RWPE2 (cell line): ENCODE data around the gene KASH5.

Experiments
- ATAC-seq: fragments of 200-7000 bp; cut with Tn5 transposase; 3 replicates; pipeline ENCODE4 v1.9.1; 2021; ENCODE audit warnings: low read depth
- DNase-seq: peaks from one replicate; pipeline ENCODE4 v3.0.0-alpha.2; 2020; ENCODE audit warnings: low spot score
- H3K27ac ChIP-seq: fragments of 450-650 bp; 2 replicates; pipeline ENCODE4 v1.5.1; 2017; ENCODE audit warnings: mild to moderate bottlenecking; ENCODE audit not compliant: poor library complexity, severe bottlenecking
- H3K27me3 ChIP-seq: fragments of 250-450 bp; sonication (Bioruptor Pico); 2 replicates; pipeline ENCODE4 v1.5.1; 2021; ENCODE audit warnings: mild to moderate bottlenecking, moderate library complexity; ENCODE audit not compliant: insufficient read depth, poor library complexity, severe bottlenecking
- H3K36me3 ChIP-seq: fragments of 250-450 bp; sonication (Bioruptor Pico); 2 replicates; pipeline ENCODE4 v1.5.1; 2020; ENCODE audit warnings: low read depth, mild to moderate bottlenecking, moderate library complexity
- H3K4me1 ChIP-seq: fragments of 250-450 bp; sonication (Bioruptor Pico); 2 replicates; pipeline ENCODE4 v1.5.1; 2021; ENCODE audit warnings: mild to moderate bottlenecking, moderate library complexity; ENCODE audit not compliant: insufficient read depth, poor library complexity, severe bottlenecking
- H3K4me3 ChIP-seq: fragments of 250-450 bp; sonication (Bioruptor Pico); 2 replicates; pipeline ENCODE4 v1.5.1; 2021; ENCODE audit warnings: mild to moderate bottlenecking, moderate library complexity; ENCODE audit not compliant: severe bottlenecking
- H3K9me3 ChIP-seq: fragments of 250-450 bp; sonication (Bioruptor Pico); 2 replicates; pipeline ENCODE4 v1.5.1; 2021; ENCODE audit warnings: mild to moderate bottlenecking, moderate library complexity; ENCODE audit not compliant: severe bottlenecking
- CTCF ChIP-seq: fragments of 450-650 bp; IDR thresholded peaks from one replicate; pipeline ENCODE4 v1.5.1; 2017; ENCODE audit warnings: mild to moderate bottlenecking, moderate library complexity; ENCODE audit not compliant: poor library complexity, severe bottlenecking

The KASH5 gene

GRCh38 chr19:49378512-49378911, 9.5 kb upstream of the KASH5 start:
- Histone ChIP-seq H3K36me3 (no peaks in the 10 kb centered on the region), H3K27me3 (no peaks in the 10 kb centered on the region), H3K9me3 (peaks cover 7% of the 10 kb centered on the region), H3K4me1 (no peaks in the 10 kb centered on the region), H3K4me3 (no peak overlapping the region), H3K27ac (no peak overlapping the region)
- DNase-seq = no peak
- TF ChIP-seq CTCF = no peak
- no peak for ATAC-seq

GRCh38 chr19:49380391-49380790, 7.7 kb upstream of the KASH5 start:
- DNase-seq (no peak), ATAC-seq (no peak)
- H3K4me1 ChIP-seq = no peaks in the 10 kb centered on the region
- H3K9me3 ChIP-seq = peaks cover 7% of the 10 kb centered on the region
- no peak for TF ChIP-seq CTCF
- no peaks in the 10 kb centered on the region for H3K27me3 ChIP-seq
- no peaks in the 10 kb centered on the region for H3K36me3 ChIP-seq
- no peak overlapping the region for H3K27ac ChIP-seq
- no peak overlapping the region for H3K4me3 ChIP-seq

GRCh38 chr19:49382639-49383038, 5.4 kb upstream of the KASH5 start:
- no peak overlapping the region for H3K4me3 ChIP-seq
- ATAC-seq = no peak
- H3K36me3 ChIP-seq = no peaks in the 10 kb centered on the region
- DNase-seq = no peak
- no peaks in the 10 kb centered on the region for H3K27me3 ChIP-seq
- H3K9me3 ChIP-seq = peaks cover 7% of the 10 kb centered on the region
- no peak overlapping the region for H3K27ac ChIP-seq
- no peak for TF ChIP-seq CTCF
- H3K4me1 ChIP-seq = no peaks in the 10 kb centered on the region

- Histone ChIP-seq H3K27ac (no peak overlapping the region), H3K36me3 (no peaks in the 10 kb centered on the region), H3K9me3 (peaks cover 7% of the 10 kb centered on the region), H3K4me3 (no peak overlapping the region), H3K27me3 (no peaks in the 10 kb centered on the region), H3K4me1 (no peaks in the 10 kb centered on the region)
- no peak for TF ChIP-seq CTCF
- DNase-seq (no peak), ATAC-seq (no peak)
These were observed 4.5 kb upstream of the KASH5 start for GRCh38 chr19:49383599-49383998.

- no peaks in the 10 kb centered on the region for H3K27me3 ChIP-seq
- H3K4me1 ChIP-seq = no peaks in the 10 kb centered on the region
- H3K27ac ChIP-seq = no peak overlapping the region
- no peaks in the 10 kb centered on the region for H3K9me3 ChIP-seq
- no peak for DNase-seq
- no peak overlapping the region for H3K4me3 ChIP-seq
- no peak for ATAC-seq
- no peak for TF ChIP-seq CTCF
- H3K36me3 ChIP-seq = no peaks in the 10 kb centered on the region
These were observed 1.4 kb downstream of the KASH5 start for GRCh38 chr19:49389406-49389805.
